Choroid plexus epithelial cell (primary cell): Measurements from ENCODE around the gene CNOT1.

Source experiments
- DNase-seq: peaks from one replicate; pipeline ENCODE4 v3.0.0-alpha.2; 2010; ENCODE audit warnings: low read depth
- H3K4me3 ChIP-seq: 2 replicates; pipeline ENCODE4 v1.5.1; 2011; ENCODE audit warnings: low read depth, mild to moderate bottlenecking, control low read depth, low read length, moderate library complexity
- CTCF ChIP-seq: conservative IDR thresholded peaks from 2 replicates; pipeline ENCODE4 v1.5.1; 2011; ENCODE audit warnings: low read depth, mild to moderate bottlenecking, control low read depth, inconsistent platforms, low read length, moderate library complexity

The CNOT1 gene

GRCh38 chr16:58472266-58472665 is 157.4 kb downstream of the CNOT1 start:
- no peak for DNase-seq
- H3K4me3 ChIP-seq = no peak overlapping the region
- TF ChIP-seq CTCF = no peak

GRCh38 chr16:58471209-58471975 is 158.2 kb downstream of the CNOT1 start:
- no peak for TF ChIP-seq CTCF
- H3K4me3 ChIP-seq = no peak overlapping the region
- no peak for DNase-seq
